ENCODE results near the gene FANCE.

FANCE gene, protein sequence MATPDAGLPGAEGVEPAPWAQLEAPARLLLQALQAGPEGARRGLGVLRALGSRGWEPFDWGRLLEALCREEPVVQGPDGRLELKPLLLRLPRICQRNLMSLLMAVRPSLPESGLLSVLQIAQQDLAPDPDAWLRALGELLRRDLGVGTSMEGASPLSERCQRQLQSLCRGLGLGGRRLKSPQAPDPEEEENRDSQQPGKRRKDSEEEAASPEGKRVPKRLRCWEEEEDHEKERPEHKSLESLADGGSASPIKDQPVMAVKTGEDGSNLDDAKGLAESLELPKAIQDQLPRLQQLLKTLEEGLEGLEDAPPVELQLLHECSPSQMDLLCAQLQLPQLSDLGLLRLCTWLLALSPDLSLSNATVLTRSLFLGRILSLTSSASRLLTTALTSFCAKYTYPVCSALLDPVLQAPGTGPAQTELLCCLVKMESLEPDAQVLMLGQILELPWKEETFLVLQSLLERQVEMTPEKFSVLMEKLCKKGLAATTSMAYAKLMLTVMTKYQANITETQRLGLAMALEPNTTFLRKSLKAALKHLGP

GRCh38 chr6:35452183-35453090 lies at the start of gene FANCE:
TSS of gene FANCE (plus strand) at chr6:35452338. CDS start at chr6:35452546, 208 bp downstream.
- H3K27ac ChIP-seq (ENCODE audit: low read length): no peak within 1 kb of the TSS
- peak within 1 kb of the TSS; percentile 57 for H3K4me3 ChIP-seq (ENCODE audit: low read length)
- peaks cover 22% of the 10 kb centered on the region for H3K4me1 ChIP-seq (ENCODE audit: control insufficient read depth, low read depth, low read length)
- peaks cover 22% of the 10 kb centered on the region for H3K27me3 ChIP-seq (ENCODE audit: control insufficient read depth, insufficient read depth, low read length)
- peak within 1 kb of the TSS; percentile 27 for H3K9ac ChIP-seq (ENCODE audit: low read length)
- H3K9me3 ChIP-seq (ENCODE audit: control insufficient read depth, low read depth, low read length): no peaks in the 10 kb centered on the region
- peaks cover 3% of the 10 kb centered on the region for H3K36me3 ChIP-seq (ENCODE audit: control insufficient read depth, low read depth, low read length)

DNA sequence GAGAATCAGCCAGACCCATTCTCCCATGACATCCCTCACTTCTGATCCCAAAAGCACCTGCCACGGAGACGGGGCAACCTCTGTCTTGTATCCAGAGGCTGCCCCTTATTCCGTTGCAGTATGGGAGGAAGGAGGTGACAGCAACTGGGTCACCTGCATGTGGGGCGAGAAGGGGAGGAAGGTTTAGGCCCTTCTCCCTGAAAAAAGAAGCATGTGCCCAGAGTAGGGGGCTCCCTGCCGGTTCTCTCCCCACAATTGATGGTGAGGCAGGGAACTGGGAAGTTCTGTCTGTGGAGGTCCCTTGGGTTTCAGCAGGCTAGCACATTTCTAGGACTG lies 49.3 kb upstream of the FANCE start:
- no peak overlapping the region for H3K9ac ChIP-seq (ENCODE audit: low read length)
- no peaks in the 10 kb centered on the region for H3K27me3 ChIP-seq (ENCODE audit: control insufficient read depth, insufficient read depth, low read length)
- peaks cover 5% of the 10 kb centered on the region for H3K4me1 ChIP-seq (ENCODE audit: control insufficient read depth, low read depth, low read length)
- H3K27ac ChIP-seq (ENCODE audit: low read length): no peak overlapping the region
- no peak overlapping the region for H3K4me3 ChIP-seq (ENCODE audit: low read length)
- no peaks in the 10 kb centered on the region for H3K36me3 ChIP-seq (ENCODE audit: control insufficient read depth, low read depth, low read length)
- H3K9me3 ChIP-seq (ENCODE audit: control insufficient read depth, low read depth, low read length): no peaks in the 10 kb centered on the region

GRCh38 chr6:35403544-35404442 lies 48.3 kb upstream of the FANCE start:
- H3K27ac ChIP-seq (ENCODE audit: low read length): no peak overlapping the region
- no peaks in the 10 kb centered on the region for H3K27me3 ChIP-seq (ENCODE audit: control insufficient read depth, insufficient read depth, low read length)
- H3K4me1 ChIP-seq (ENCODE audit: control insufficient read depth, low read depth, low read length): no peaks in the 10 kb centered on the region
- H3K36me3 ChIP-seq (ENCODE audit: control insufficient read depth, low read depth, low read length): no peaks in the 10 kb centered on the region
- H3K9me3 ChIP-seq (ENCODE audit: control insufficient read depth, low read depth, low read length): no peaks in the 10 kb centered on the region
- H3K9ac ChIP-seq (ENCODE audit: low read length): no peak overlapping the region
- no peak overlapping the region for H3K4me3 ChIP-seq (ENCODE audit: low read length)

DNA sequence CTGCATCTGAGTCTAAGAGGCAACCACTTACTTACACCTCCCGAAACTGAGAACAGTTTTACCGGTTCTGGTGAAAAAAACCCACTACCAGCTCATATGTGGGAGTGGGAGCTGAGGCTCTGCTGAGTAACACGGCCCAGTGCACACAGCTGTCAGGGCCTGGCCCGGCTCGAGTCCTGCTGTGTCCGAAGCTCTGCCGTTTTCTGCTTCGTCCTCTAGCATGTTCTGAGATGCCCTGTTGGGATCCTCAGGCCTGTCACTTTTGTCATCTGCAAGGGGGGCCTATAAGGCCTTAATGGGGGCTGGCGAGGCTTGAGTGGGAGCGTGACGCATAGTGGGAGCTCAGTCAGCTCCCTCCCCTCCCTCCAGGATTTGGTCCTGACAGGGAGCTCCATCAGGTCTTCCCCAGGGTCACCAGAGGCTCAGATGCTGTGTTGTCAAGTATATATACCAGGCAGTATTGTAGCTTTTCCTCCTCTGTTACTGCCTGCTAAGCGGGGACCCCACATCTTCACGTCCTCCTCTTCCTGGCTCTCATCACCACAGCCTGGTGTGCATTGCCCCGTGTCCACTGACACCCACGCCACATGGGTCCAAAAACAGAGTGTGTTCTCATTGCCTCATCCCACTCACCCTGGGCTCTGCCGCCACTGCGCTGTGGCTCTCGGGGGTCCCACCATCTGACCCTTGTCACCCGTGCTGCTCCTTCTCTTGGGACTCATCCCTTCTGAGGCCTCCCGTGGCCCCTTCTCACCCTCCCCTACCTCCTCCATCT lies 45.2 kb upstream of the FANCE start:
- H3K27ac ChIP-seq (ENCODE audit: low read length): no peak overlapping the region
- no peak overlapping the region for H3K9ac ChIP-seq (ENCODE audit: low read length)
- no peaks in the 10 kb centered on the region for H3K4me1 ChIP-seq (ENCODE audit: control insufficient read depth, low read depth, low read length)
- H3K27me3 ChIP-seq (ENCODE audit: control insufficient read depth, insufficient read depth, low read length): no peaks in the 10 kb centered on the region
- H3K36me3 ChIP-seq (ENCODE audit: control insufficient read depth, low read depth, low read length): no peaks in the 10 kb centered on the region
- no peak overlapping the region for H3K4me3 ChIP-seq (ENCODE audit: low read length)
- no peaks in the 10 kb centered on the region for H3K9me3 ChIP-seq (ENCODE audit: control insufficient read depth, low read depth, low read length)

- Histone ChIP-seq H3K4me1 (ENCODE audit: control insufficient read depth, low read depth, low read length) (no peaks in the 10 kb centered on the region), H3K9me3 (ENCODE audit: control insufficient read depth, low read depth, low read length) (no peaks in the 10 kb centered on the region), H3K27me3 (ENCODE audit: control insufficient read depth, insufficient read depth, low read length) (no peaks in the 10 kb centered on the region), H3K9ac (ENCODE audit: low read length) (no peak overlapping the region), H3K27ac (ENCODE audit: low read length) (no peak overlapping the region), H3K36me3 (ENCODE audit: control insufficient read depth, low read depth, low read length) (no peaks in the 10 kb centered on the region), H3K4me3 (ENCODE audit: low read length) (no peak overlapping the region)
These were observed 42.9 kb upstream of the FANCE start for GRCh38 chr6:35409245-35409644.

GRCh38 chr6:35410131-35410530 lies 42.0 kb upstream of the FANCE start:
- Histone ChIP-seq H3K36me3 (ENCODE audit: control insufficient read depth, low read depth, low read length) (no peaks in the 10 kb centered on the region), H3K9ac (ENCODE audit: low read length) (no peak overlapping the region), H3K9me3 (ENCODE audit: control insufficient read depth, low read depth, low read length) (no peaks in the 10 kb centered on the region), H3K27me3 (ENCODE audit: control insufficient read depth, insufficient read depth, low read length) (no peaks in the 10 kb centered on the region), H3K4me3 (ENCODE audit: low read length) (no peak overlapping the region), H3K27ac (ENCODE audit: low read length) (no peak overlapping the region), H3K4me1 (ENCODE audit: control insufficient read depth, low read depth, low read length) (peaks cover 2% of the 10 kb centered on the region)

- Histone ChIP-seq H3K27ac (ENCODE audit: low read length) (no peak overlapping the region), H3K4me1 (ENCODE audit: control insufficient read depth, low read depth, low read length) (peaks cover 2% of the 10 kb centered on the region), H3K9me3 (ENCODE audit: control insufficient read depth, low read depth, low read length) (no peaks in the 10 kb centered on the region), H3K9ac (ENCODE audit: low read length) (no peak overlapping the region), H3K4me3 (ENCODE audit: low read length) (no peak overlapping the region), H3K27me3 (ENCODE audit: control insufficient read depth, insufficient read depth, low read length) (no peaks in the 10 kb centered on the region), H3K36me3 (ENCODE audit: control insufficient read depth, low read depth, low read length) (no peaks in the 10 kb centered on the region)
These were observed 41.1 kb upstream of the FANCE start for GRCh38 chr6:35411066-35411465.

GRCh38 chr6:35412102-35412501 lies 40.0 kb upstream of the FANCE start:
- Histone ChIP-seq H3K36me3 (ENCODE audit: control insufficient read depth, low read depth, low read length) (no peaks in the 10 kb centered on the region), H3K27me3 (ENCODE audit: control insufficient read depth, insufficient read depth, low read length) (no peaks in the 10 kb centered on the region), H3K4me1 (ENCODE audit: control insufficient read depth, low read depth, low read length) (peaks cover 2% of the 10 kb centered on the region), H3K27ac (ENCODE audit: low read length) (no peak overlapping the region), H3K9me3 (ENCODE audit: control insufficient read depth, low read depth, low read length) (no peaks in the 10 kb centered on the region), H3K9ac (ENCODE audit: low read length) (no peak overlapping the region), H3K4me3 (ENCODE audit: low read length) (no peak overlapping the region)

DNA sequence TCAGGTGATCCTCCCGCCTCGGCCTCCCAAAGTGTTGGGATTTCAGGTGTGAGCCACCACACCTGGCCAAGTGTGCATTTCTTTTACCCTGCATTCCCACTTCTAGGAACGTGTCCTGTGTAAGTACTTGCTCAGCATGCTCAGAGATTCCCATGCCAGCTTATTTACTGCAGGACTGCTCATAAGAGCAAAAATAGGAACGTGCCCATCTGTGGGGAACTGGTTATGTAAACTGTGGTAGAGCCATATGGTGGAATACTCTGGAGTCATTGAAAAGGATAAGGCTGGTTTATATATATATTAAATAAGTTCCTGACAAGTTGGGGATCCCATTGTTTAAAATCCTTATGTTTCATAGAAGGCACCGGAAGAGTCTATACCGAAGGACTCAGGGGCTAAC lies 38.2 kb upstream of the FANCE start:
- Histone ChIP-seq H3K27me3 (ENCODE audit: control insufficient read depth, insufficient read depth, low read length) (no peaks in the 10 kb centered on the region), H3K9ac (ENCODE audit: low read length) (no peak overlapping the region), H3K4me1 (ENCODE audit: control insufficient read depth, low read depth, low read length) (peaks cover 2% of the 10 kb centered on the region), H3K36me3 (ENCODE audit: control insufficient read depth, low read depth, low read length) (no peaks in the 10 kb centered on the region), H3K9me3 (ENCODE audit: control insufficient read depth, low read depth, low read length) (no peaks in the 10 kb centered on the region), H3K4me3 (ENCODE audit: low read length) (no peak overlapping the region), H3K27ac (ENCODE audit: low read length) (no peak overlapping the region)

- Histone ChIP-seq H3K4me3 (ENCODE audit: low read length) (no peak overlapping the region), H3K9me3 (ENCODE audit: control insufficient read depth, low read depth, low read length) (no peaks in the 10 kb centered on the region), H3K27me3 (ENCODE audit: control insufficient read depth, insufficient read depth, low read length) (no peaks in the 10 kb centered on the region), H3K4me1 (ENCODE audit: control insufficient read depth, low read depth, low read length) (peaks cover 6% of the 10 kb centered on the region), H3K9ac (ENCODE audit: low read length) (no peak overlapping the region), H3K27ac (ENCODE audit: low read length) (no peak overlapping the region), H3K36me3 (ENCODE audit: control insufficient read depth, low read depth, low read length) (no peaks in the 10 kb centered on the region)
These were observed 36.9 kb upstream of the FANCE start for GRCh38 chr6:35415065-35415891.
